Head of caudate nucleus (tissue), 42 donors: ENCODE results near the gene CCL21.

Experiments
- DNase-seq, 42 donors: peaks; one replicate each; pipeline versions ENCODE4 v3.0.0 to v3.0.0-alpha.2; 2020 to 2021; ENCODE audit warnings: mixed read lengths in 7 of 42
- intact Hi-C: fragments of 100-400 bp; cut with DNase I; formaldehyde crosslinking; loops from one replicate; pipeline ENCODE4 v1.15.0; 2022

CCL21 gene

GRCh38 chr9:34684816-34685215 is 25.1 kb downstream of the CCL21 start:
- intact Hi-C loops = no loop called here
- no peak for DNase-seq

DNA sequence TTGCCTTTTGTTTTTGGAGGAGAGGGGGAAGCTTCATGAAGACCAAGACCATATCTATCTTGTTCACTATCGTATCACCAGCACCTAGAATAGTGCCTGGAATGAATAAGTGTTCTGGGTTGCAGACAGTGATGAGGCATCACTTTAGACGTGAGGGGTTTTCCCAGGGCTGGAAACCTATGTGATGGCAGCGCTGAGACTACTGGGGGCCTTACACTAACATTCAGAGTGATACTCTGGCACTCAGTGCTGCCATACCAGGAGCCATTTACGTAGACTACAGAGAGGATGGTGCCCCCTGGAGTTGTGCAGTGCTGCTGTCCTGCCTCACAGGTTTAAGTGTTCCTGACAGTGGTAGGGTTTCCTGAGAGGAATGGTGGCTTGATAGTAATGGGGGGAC is 25.8 kb downstream of the CCL21 start:
- DNase-seq = no peak
- intact Hi-C loops = no loop called here

DNA sequence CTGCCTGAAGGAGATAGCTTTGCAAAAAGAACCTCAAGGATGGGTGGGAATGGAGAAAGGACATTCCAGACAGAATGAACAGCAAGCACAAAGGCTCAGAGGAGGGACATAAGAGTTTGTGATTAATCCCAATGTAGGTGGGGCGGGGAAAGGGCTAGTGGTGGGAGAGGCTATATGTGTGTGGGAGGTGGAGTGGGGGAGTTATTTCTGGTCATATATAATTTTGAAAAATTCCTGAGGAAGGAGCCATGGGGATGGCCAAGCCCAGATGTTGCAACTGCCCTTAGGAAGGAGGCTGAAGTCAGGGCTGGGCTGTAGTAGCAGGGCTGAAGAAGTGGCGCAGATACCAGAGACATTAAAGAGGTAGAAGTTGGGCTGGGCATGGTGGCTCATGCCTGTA is 34.1 kb downstream of the CCL21 start:
- intact Hi-C loops = no loop called here
- no peak for DNase-seq

DNA sequence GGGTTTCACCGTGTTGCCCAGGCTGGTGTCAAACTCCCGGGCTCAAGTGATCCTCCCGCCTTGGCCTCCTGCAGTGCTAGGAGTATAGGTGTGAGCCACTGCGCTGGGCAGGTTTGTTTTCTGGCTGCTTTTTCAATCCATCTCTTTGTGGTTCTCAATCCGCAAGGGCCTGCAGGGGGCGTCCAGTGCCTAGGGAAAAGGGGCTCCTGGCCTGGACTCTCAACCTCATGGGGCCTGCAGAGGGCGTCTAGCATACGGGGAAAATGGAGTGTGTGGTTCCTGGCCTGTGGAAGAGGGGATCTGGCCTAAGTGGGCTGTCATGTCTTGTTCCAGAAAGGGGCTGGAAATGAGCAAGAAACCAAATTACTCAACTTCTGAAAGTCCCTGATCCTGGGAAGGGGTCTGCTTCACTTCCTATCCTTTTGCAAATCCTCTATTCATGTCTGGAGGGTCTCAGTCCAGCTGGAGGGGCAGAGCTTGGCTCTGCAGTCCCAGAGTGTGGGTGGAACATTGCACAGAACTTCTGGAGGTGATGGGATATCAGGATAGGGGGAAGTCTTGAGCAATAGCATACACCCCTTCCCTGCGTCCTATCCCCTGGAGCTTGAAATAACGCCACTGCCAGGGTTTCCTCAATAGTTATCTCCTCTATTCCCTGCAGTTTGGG is 34.8 kb downstream of the CCL21 start:
- peak in 34 of 42 donors; percentile 18 to 76 (median 53) for DNase-seq
- intact Hi-C loops = no loop called here

DNA sequence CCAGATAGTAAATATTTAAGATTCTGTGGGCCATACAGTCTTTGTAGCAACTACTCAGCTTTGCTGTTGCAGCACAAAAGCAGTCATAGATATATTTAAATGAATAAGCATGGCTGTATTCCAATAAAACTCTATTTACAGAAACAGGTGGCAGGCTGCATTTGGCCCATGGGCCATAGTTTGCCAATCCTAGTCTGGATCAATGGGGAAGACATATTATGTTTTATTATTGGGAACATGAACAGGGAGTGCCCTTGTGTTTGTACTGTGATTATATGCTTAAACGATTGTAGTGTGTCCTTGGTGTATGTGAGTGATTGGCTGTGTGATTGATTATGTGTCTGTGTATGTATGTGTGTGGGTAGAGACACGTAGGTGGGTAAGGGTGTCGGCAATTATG is 35.5 kb downstream of the CCL21 start:
- no peak for DNase-seq
- intact Hi-C loops = no loop called here

GRCh38 chr9:34671307-34671706 is 38.6 kb downstream of the CCL21 start:
- intact Hi-C loops = no loop called here
- DNase-seq = no peak

- no peak for DNase-seq
- intact Hi-C loops = no loop called here
Observed at GRCh38 chr9:34669809-34670562, 40.0 kb downstream of the CCL21 start.

- DNase-seq = peak; percentile 91 to 98 (median 96)
- intact Hi-C loops = no loop called here
Observed at GRCh38 chr9:34665381-34666250, 44.3 kb downstream of the CCL21 start.

- intact Hi-C loops = no loop called here
- no peak for DNase-seq
Observed at GRCh38 chr9:34665067-34665380, 44.9 kb downstream of the CCL21 start.

GRCh38 chr9:34664281-34665066 is 45.5 kb downstream of the CCL21 start:
- peak; percentile 63 to 93 (median 81) for DNase-seq
- intact Hi-C loops = loop anchor here (5.0 kb wide), 1 partner anchor 38 kb away; no protein-coding TSS in a partner anchor

DNA sequence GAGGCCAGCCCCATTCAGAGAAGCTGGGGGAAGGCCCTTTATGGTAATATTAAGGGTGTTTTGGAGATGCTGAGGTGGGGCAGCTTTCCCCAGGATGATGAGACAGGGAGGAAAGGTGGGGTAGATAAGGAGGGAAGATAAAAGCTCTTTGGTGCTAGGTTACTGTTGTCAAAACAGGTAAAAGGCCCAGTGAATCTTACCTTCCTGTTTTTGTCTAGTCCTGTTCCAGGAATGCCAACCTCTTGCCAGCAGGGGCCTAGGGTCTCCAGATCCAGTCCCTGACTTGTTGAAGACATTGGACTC is 46.7 kb downstream of the CCL21 start:
- no peak for DNase-seq
- intact Hi-C loops = loop anchor here (5.0 kb wide), 1 partner anchor 39 kb away; no protein-coding TSS in a partner anchor

DNA sequence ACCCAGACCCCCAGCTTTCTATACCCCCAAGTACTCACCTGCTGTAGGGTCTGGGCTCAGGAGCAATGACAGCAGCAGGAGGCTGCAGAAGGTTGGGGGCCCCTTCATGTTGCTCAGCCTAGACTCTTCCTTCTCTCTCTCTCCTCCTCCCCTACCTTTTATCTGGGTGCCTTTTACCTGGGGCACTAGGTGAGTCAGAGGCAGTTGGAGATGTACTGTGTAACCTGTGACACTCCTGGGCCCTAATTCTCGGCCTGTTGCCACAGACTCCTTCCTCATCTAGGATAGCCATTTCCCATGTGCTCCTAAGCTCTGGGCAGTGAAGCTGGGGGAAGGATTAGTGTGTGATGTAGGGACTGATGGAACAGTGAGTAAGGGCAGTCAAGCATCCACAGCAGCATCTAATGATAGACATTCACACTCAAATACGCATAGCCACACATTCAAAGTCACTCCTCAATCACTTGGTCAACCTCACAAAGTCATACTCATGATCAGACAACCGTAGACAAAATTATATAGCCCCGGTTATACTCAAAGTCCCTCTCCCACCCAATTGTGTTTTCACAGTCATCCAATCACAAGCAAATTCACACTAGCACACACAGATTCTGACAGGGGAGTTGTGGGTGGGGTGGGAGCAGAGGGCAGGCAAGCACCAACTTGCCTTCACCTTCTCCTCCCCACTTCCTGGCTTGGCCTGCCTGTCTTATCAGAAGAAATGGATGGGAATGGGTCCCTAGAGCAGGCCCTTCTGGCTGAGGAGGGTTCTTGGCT is 47.2 kb downstream of the CCL21 start, which contains the start of gene CCL27:
Gene CCL27, minus strand, starts transcription at position 132 of the 777 bp plus-strand sequence. Its CDS starts 24 bp downstream, at position 108.
- no peak for DNase-seq
- intact Hi-C loops = loop anchor here (5.0 kb wide), 1 partner anchor 40 kb away; no protein-coding TSS in a partner anchor

GRCh38 chr9:34659592-34660253 is 50.2 kb downstream of the CCL21 start:
- intact Hi-C loops = loop anchor here (5.0 kb wide), 1 partner anchor 43 kb away; no protein-coding TSS in a partner anchor

More at GRCh38 chr9:34659592-34660253, 50.2 kb downstream of the CCL21 start:
- no peak for DNase-seq
